HEK293T (cell line): Measurements from ENCODE around the gene PTCH1.

Experiments used
- BHLHE40 ChIP-seq: fragments of 450-650 bp; IDR thresholded peaks from 2 replicates; pipeline ENCODE4 v1.6.1; 2016; ENCODE audit warnings: mild to moderate bottlenecking, moderate library complexity, borderline replicate concordance
- CTBP1 ChIP-seq: fragments of 450-650 bp; IDR thresholded peaks from 2 replicates; pipeline ENCODE4 v1.6.1; 2016; ENCODE audit warnings: borderline replicate concordance
- ELF4 ChIP-seq: fragments of 450-650 bp; IDR thresholded peaks from 2 replicates; pipeline ENCODE4 v1.6.1; 2017; ENCODE audit warnings: antibody characterized with exemption
- FOXA1 ChIP-seq: fragments of 450-650 bp; IDR thresholded peaks from 2 replicates; pipeline ENCODE4 v1.6.1; 2016; ENCODE audit warnings: mild to moderate bottlenecking
- FOXK2 ChIP-seq: fragments of 450-650 bp; IDR thresholded peaks from 2 replicates; pipeline ENCODE4 v1.6.1; 2016; ENCODE audit warnings: mild to moderate bottlenecking
- FOXM1 ChIP-seq: fragments of 450-650 bp; IDR thresholded peaks from 2 replicates; pipeline ENCODE4 v1.6.1; 2017; ENCODE audit warnings: mild to moderate bottlenecking, borderline replicate concordance
- HDGF ChIP-seq: fragments of 450-650 bp; IDR thresholded peaks from 2 replicates; pipeline ENCODE4 v1.6.1; 2017; ENCODE audit warnings: antibody characterized with exemption, borderline replicate concordance
- L3MBTL2 ChIP-seq: fragments of 450-650 bp; conservative IDR thresholded peaks from 2 replicates; pipeline ENCODE4 v1.6.1; 2016; ENCODE audit warnings: mild to moderate bottlenecking
- SP1 ChIP-seq: fragments of 450-650 bp; IDR thresholded peaks from 2 replicates; pipeline ENCODE4 v1.6.1; 2017
- SUZ12 ChIP-seq: fragments of 450-650 bp; IDR thresholded peaks from 2 replicates; pipeline ENCODE4 v1.6.1; 2016; ENCODE audit warnings: mild to moderate bottlenecking
- TARDBP ChIP-seq: fragments of 450-650 bp; IDR thresholded peaks from 2 replicates; pipeline ENCODE4 v1.6.1; 2016
- ZNF384 ChIP-seq: fragments of 450-650 bp; IDR thresholded peaks from 2 replicates; pipeline ENCODE4 v1.6.1; 2016
- TF ChIP-seq, protein P1 (sequence below): fragments of 450-650 bp; IDR thresholded peaks from 2 replicates; pipeline ENCODE4 v1.6.1; 2016

DNA sequence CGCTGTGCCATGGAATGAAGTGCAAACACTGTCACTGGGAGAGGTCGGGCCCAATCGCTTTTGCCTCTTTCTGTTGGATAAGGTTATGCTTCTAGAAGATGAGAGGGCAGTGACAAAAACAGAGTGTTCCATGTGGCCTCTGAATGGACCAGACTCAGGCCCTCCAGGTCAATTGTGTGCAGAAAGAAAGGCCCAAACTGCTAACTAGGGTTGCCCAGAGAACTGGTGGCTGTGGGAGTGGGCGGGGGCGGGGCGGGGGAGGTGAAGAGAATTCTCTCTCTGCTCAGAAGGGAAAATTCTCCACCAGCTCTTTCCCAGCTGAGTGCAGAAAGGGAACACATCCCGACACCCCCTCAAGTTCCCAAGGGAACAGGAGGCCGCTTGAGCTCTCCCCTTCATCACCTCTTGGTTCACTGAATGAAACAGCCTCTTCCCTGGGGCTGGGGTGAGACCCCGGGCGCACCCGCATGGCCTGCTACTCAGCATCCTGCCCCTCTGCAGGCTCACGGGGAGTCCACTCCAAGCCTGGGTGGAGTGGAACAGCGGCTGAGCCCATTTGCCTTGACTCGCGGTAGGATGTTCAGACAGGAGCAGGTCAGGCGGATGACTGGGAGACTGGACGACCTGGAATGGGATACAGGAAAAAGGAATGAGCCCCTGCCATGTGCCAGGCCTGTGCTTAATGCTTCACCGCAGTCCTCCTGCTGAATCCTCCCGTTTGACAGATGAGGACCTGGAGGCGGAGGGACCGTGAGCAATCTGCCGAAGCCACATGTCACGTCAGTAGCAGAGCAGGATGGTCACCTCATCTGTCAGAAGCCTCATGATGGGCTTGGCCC lies 105.5 kb downstream of the PTCH1 start:
- TF ChIP-seq SUZ12 (no peak), TARDBP (no peak), BHLHE40 (no peak), FOXM1 (no peak), HDGF (no peak), ZNF384 (no peak), L3MBTL2 (no peak), ELF4 (no peak), FOXK2 (no peak), CTBP1 (no peak), SP1 (no peak), FOXA1 (no peak)
- TF ChIP-seq, protein P1, sequence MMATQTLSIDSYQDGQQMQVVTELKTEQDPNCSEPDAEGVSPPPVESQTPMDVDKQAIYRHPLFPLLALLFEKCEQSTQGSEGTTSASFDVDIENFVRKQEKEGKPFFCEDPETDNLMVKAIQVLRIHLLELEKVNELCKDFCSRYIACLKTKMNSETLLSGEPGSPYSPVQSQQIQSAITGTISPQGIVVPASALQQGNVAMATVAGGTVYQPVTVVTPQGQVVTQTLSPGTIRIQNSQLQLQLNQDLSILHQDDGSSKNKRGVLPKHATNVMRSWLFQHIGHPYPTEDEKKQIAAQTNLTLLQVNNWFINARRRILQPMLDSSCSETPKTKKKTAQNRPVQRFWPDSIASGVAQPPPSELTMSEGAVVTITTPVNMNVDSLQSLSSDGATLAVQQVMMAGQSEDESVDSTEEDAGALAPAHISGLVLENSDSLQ = no peak
